Sigmoid colon (tissue), 4 donors: ENCODE measurements around the gene CRACR2A.

Experiments used
- CTCF ChIP-seq, 4 experiments: fragments of 450-650 bp in 3 of 4; fragments of 200-600 bp in 1 of 4; IDR thresholded peaks; one replicate each; pipeline ENCODE4 v1.5.1; 2016 to 2019; ENCODE audit warnings: antibody characterized with exemption in 4 of 4, mild to moderate bottlenecking in 3 of 4, moderate library complexity in 2 of 4
- EP300 ChIP-seq, 4 donors: sonication (generic); formaldehyde crosslinking; IDR thresholded peaks; one replicate each; pipeline ENCODE4 v1.6.1; 2017; ENCODE audit warnings: antibody characterized with exemption in 4 of 4
- POLR2A ChIP-seq, 2 donors: fragments of 450-650 bp; IDR thresholded peaks; one replicate each; pipeline ENCODE4 v1.6.1; 2016; ENCODE audit warnings: antibody characterized with exemption in 2 of 2, mild to moderate bottlenecking in 2 of 2, moderate library complexity in 2 of 2

- TF ChIP-seq POLR2A (IDR thresholded peaks at IDR 0.05) (no peak), CTCF (IDR thresholded peaks at IDR 0.05) (no peak), EP300 (IDR thresholded peaks at IDR 0.05) (no peak)
Observed at GRCh38 chr12:3578557-3578956, 174.4 kb downstream of the CRACR2A start.
